Uterus (tissue), 2 donors: Measurements from ENCODE around the gene ARVCF.

ENCODE experiments used
- CTCF ChIP-seq, 4 experiments: fragments of 200-600 bp in 2 of 4; fragments of 450-650 bp in 2 of 4; sonication (generic) in 2 of 4; IDR thresholded peaks; one replicate each; pipeline ENCODE4 v1.5.1; 2016 to 2019; ENCODE audit warnings: antibody characterized with exemption in 4 of 4, mild to moderate bottlenecking in 2 of 4, moderate library complexity in 1 of 4
- POLR2A ChIP-seq, 2 donors: fragments of 450-650 bp; IDR thresholded peaks; one replicate each; pipeline ENCODE4 v1.6.1; 2016; ENCODE audit warnings: antibody characterized with exemption in 2 of 2, mild to moderate bottlenecking in 1 of 2, moderate library complexity in 1 of 2

DNA sequence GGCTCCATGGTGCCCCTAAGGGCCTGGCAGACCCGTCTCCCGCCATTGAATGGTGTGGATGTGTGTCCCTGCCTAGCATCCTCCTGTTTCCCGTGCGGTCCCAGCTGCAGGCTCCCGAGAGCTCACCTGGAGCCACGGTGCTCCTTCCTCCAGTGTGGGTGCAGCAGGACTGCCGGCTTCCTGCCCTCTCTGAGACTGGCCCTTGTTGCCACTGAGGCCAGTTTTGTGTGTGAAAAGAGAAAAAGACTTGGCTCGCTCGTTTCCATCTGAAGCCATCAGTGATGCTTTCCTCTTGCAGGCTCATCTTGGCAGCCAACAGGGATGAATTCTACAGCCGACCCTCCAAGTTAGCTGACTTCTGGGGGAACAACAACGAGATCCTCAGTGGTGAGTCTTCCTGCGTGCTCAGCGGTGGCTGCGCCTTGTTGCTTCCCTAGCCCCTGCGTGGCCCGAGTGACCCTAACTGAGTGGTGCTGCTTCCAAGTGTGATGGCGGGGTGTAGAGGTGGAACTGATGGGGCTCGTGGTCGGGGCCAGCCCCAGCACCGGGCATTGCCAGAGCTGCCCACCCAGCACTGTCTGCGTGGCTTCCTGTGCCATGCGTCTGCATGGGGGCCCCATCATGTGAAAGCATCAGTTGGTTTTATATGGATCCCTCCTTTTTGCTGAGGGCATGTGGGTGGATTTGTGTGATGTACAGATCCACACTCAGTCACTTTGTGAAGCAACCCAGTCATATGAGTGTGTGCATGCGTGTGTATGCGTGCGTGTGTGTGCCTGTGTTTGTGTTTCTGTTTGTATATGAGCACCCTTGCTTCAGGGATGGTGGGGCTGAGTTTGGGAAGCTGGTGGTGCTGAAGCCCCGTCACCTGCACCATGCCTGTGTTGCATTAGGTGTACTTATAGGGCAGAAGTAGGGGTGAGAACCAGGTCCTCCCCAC lies 26.7 kb upstream of the ARVCF start:
- TF ChIP-seq POLR2A (IDR thresholded peaks at IDR 0.05) (no peak), CTCF (IDR thresholded peaks at IDR 0.05) (no peak)
